ENCODE measurements around the gene RARG.
"Not testable (repeated sequence)": the region's sequence is repeated elsewhere in the genome, so short reads cannot be mapped to it uniquely, and the experiment has no call there.

Gene RARG

GRCh38 chr12:53190108-53190729, 41.8 kb downstream of the RARG start:
- DNase-seq, result peak; percentile 66

GRCh38 chr12:53187145-53187899, 44.7 kb downstream of the RARG start:
- DNase-seq, result no peak

DNA sequence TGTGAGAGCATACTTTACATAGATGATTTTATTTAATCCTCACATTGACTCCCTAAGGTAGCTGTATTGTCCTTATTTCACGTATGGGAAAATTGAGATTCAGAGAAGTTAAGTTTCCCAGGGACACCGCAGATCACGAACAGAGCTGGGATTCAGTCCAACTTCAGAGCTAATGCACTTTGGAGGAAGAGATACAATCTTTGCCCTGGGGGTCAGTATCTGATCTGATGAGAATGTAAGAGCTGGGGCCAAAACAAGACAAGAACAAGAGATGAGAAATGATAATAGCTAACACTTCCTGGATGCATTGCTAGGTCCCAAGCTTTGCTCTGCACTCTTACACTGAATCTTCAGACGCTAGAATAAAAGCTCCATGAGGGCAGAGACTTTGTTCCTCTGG, 45.3 kb downstream of the RARG start:
- no peak for DNase-seq

GRCh38 chr12:53185582-53186153, 46.3 kb downstream of the RARG start:
- no peak for DNase-seq

- no peak for DNase-seq
Observed at GRCh38 chr12:53184828-53185227, 47.2 kb downstream of the RARG start.

- DNase-seq, result no peak
Observed at GRCh38 chr12:53182903-53183302, 49.1 kb downstream of the RARG start.

DNA sequence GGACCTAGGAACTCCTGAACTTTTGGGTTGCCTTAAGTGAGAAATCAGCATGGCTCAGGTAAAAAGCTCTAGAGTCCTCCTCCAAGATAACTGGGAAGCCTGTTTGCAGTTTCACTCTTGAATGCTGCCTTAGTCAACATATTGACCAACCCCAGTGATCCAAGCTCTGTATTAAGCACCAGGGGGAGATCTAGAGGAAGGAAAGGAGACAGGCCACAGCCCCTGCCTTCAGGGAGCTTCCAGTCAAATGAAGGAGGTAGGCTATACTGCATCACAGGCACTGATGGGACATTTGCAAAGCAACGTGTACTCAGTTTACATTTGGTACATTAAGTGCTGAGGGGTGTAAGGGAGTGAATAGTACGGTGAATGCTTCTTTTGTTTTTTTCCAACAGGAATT, 50.1 kb downstream of the RARG start:
- no peak for DNase-seq

- DNase-seq, result peak; percentile 79
Observed at GRCh38 chr12:53180931-53181645, 50.9 kb downstream of the RARG start.

GRCh38 chr12:53180220-53180930, 51.6 kb downstream of the RARG start, which contains the start of the genes CSAD and ZNF740:
TSS of gene CSAD (minus strand) at chr12:53180925. CDS start at chr12:53173470, 7,455 bp downstream.
TSS of gene ZNF740 (plus strand) at chr12:53180722. CDS start at chr12:53181984, 1,262 bp downstream.
- peak; percentile 98 for DNase-seq

- DNase-seq, result no peak
Observed at GRCh38 chr12:53179687-53180219, 52.3 kb downstream of the RARG start.

DNA sequence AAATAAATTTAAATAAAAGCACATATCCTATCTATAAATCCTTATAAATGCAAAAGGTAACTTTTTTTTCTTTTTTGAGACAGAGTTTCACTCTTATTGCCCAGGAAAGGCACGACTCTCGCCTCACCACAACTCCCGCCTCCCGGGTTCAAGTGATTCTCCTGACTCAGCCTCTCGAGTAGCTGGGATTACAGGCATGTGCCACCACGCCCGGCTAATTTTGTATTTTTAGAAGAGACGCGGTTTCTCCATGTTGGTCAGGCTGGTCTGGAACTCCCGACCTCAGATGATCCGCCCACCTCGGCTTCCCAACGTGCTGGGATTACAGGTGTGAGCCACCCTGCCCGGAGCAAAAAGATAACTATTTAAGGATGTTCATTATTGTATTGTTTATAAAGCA, 53.2 kb downstream of the RARG start:
- DNase-seq, result not testable (repeated sequence)

DNA sequence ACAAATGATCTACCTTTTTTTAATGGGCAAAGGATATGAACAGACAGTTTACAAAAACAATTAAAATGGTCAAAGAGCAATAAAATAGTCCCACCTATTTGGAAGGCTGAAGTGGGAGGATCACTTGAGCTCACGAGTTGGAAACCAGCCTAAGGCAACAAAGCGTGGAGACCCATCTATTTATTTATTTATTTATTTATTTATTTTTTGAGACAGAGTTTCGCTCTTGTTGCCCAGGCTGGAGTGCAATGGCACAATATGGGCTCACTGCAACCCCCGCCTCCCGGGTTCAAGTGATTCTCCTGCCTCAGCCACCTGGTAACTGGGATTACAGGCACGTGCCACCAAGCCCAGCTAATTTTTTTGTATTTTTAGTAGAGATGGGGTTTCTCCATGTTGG, 54.6 kb downstream of the RARG start:
- DNase-seq, result not testable (repeated sequence)

GRCh38 chr12:53176750-53177149, 55.3 kb downstream of the RARG start:
- DNase-seq, result no peak

- peak; percentile 43 for DNase-seq
Observed at GRCh38 chr12:53174881-53175491, 57.0 kb downstream of the RARG start.

- peak; percentile 52 for DNase-seq
Observed at GRCh38 chr12:53173085-53173715, 58.8 kb downstream of the RARG start.

DNA sequence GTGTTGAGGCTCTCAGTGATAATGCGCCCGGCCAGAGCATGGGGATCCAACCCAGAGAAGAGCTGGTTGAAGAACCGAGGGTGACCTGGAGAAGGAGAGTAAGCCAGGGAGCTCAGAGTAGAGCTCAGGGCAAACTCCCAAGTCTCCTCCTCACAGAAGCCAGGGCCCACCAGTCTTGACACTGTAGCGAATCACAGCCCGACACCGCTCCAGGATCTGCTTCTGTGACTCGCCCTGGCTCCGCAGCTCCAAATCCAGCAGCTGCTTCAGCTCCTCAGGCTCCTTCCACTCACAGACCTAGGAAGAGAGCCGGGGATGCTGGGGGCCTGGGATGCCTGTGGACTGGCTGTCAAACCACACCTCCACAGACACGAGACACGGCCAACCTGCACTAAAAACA, 59.7 kb downstream of the RARG start:
- DNase-seq, result peak; percentile 56

- peak; percentile 28 for DNase-seq
Observed at GRCh38 chr12:53171725-53172329, 60.2 kb downstream of the RARG start.

- DNase-seq, result no peak
Observed at GRCh38 chr12:53170876-53171724, 60.9 kb downstream of the RARG start.

DNA sequence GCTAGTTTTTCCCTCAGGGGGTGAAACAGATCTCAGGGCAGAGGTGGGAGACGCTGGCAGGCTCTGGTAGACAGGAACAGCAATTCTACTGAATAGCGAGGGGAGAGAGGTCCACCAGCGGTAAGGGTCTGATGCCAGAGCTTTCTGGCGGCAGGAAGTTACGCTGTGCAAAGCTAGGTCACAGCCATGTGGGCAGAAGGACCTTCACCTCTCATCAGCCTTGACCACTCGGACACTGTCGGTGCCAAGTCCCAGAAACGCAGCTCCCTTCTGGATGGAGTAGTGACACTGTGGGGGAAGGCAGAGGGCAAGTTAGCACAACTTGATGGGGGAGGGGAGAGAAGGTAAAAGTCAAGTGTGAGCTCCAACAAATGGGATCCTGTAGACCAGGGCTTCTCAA, 61.8 kb downstream of the RARG start:
- no peak for DNase-seq

DNA sequence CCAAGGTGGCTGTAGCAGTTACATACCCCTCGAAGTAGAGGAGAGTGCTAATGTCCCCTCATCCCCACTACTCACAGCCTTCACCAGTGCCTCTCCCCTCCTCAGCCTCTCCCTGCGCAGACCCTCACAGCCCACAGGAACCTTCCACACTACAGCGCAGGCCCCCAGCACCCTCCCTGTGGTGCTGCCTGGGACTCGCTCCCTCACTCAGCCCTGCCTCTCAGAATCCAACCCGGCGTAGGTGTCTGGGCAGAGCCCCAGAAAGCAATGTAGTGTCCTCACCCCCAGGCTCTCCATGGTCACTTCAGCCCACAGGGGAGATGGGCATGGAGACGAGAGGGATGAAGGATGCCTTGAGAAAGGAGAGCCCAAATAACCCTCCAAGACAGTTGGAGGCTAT, 62.4 kb downstream of the RARG start:
- DNase-seq, result no peak
